Measurements from ENCODE around the gene GSTA3. TPM values are rescaled to one million over a fixed set of nuclear protein-coding genes. Genes with fewer than 3 reads are reported as not detected.

Gene GSTA3
- total and polyA plus RNA-seq, 4 donors = 1.1 to 5.8 (median 2.4) TPM

DNA sequence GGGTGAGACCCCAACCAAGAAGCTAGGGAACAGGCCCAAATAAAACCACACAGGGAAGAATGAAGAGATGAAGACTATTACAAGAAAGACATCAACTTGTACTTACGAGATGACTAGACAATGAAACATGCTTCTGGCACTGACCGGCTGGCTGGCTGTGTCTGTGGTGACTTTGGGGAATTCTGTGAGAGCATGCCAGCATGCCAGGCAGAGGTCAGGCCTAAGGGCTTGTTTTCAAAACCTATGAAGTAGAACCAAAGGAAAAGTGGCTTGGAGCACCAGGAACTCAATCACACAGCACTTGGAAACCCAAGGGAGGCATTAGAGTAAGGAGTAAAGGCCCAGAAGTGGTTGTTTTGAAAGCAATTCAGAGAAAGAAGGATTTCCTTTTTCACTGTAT lies 28.4 kb upstream of the GSTA3 start:
- H3K27me3 ChIP-seq (ENCODE audit: control insufficient read depth in 3 of 3, insufficient read depth in 3 of 3, low read length in 2 of 3) = no peaks in the 10 kb centered on the region
- WGBS, 2 donors = 75 to 85% methylated on average over 2 of the region's 2 CpGs
- no peak overlapping the region for H3K4me3 ChIP-seq
- ATAC-seq (ENCODE audit: insufficient read depth, low FRiP score) = no peak
- H3K9me3 ChIP-seq (ENCODE audit: control insufficient read depth in 4 of 4, insufficient read depth in 3 of 4, low read length in 3 of 4) = no peaks in the 10 kb centered on the region
- H3K27ac ChIP-seq (ENCODE audit: low read depth in 1 of 2, low read length in 1 of 2) = no peak overlapping the region
- no peak for DNase-seq
- no peaks in the 10 kb centered on the region for H3K4me1 ChIP-seq (ENCODE audit: control insufficient read depth in 5 of 5, insufficient read depth in 5 of 5, low read length in 5 of 5)
- H3K36me3 ChIP-seq (ENCODE audit: control insufficient read depth in 4 of 4, insufficient read depth in 4 of 4, low read length in 4 of 4) = no peaks in the 10 kb centered on the region
- H3K9ac ChIP-seq (ENCODE audit: insufficient read depth in 1 of 2, low read length in 2 of 2) = no peak overlapping the region
- TF ChIP-seq, protein P1, sequence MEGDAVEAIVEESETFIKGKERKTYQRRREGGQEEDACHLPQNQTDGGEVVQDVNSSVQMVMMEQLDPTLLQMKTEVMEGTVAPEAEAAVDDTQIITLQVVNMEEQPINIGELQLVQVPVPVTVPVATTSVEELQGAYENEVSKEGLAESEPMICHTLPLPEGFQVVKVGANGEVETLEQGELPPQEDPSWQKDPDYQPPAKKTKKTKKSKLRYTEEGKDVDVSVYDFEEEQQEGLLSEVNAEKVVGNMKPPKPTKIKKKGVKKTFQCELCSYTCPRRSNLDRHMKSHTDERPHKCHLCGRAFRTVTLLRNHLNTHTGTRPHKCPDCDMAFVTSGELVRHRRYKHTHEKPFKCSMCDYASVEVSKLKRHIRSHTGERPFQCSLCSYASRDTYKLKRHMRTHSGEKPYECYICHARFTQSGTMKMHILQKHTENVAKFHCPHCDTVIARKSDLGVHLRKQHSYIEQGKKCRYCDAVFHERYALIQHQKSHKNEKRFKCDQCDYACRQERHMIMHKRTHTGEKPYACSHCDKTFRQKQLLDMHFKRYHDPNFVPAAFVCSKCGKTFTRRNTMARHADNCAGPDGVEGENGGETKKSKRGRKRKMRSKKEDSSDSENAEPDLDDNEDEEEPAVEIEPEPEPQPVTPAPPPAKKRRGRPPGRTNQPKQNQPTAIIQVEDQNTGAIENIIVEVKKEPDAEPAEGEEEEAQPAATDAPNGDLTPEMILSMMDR (IDR thresholded peaks at IDR 0.05; ENCODE audit: control extremely low read depth, extremely low read depth) = no peak

DNA sequence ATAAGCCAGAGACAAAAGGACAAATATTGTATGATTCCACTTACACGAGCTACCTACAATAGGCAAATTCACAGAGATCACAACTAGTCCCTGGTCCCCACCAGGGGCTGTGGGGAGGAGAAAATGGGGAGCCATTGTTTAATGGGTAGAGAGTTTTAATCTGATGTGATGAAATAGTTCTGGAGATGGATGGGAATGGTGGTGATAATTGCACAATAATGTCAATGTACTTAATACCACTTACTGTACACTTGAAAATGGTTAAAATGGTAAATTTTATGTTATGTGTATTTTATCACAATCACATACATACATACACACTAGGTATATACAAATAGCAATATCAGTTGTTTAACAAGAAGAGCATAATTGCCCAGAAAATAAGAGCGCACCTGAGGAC lies 24.3 kb upstream of the GSTA3 start:
- no peak for ATAC-seq (ENCODE audit: insufficient read depth, low FRiP score)
- no peaks in the 10 kb centered on the region for H3K9me3 ChIP-seq (ENCODE audit: control insufficient read depth in 4 of 4, insufficient read depth in 3 of 4, low read length in 3 of 4)
- H3K4me3 ChIP-seq = no peak overlapping the region
- no peaks in the 10 kb centered on the region for H3K27me3 ChIP-seq (ENCODE audit: control insufficient read depth in 3 of 3, insufficient read depth in 3 of 3, low read length in 2 of 3)
- 86 to 96% methylated on average over 2 of the region's 2 CpGs for WGBS, 2 donors
- H3K4me1 ChIP-seq (ENCODE audit: control insufficient read depth in 5 of 5, insufficient read depth in 5 of 5, low read length in 5 of 5) = peaks cover 0 to 14% (median 0%) of the 10 kb centered on the region in 5 donors
- no peak overlapping the region for H3K9ac ChIP-seq (ENCODE audit: insufficient read depth in 1 of 2, low read length in 2 of 2)
- TF ChIP-seq, protein P1 (IDR thresholded peaks at IDR 0.05; ENCODE audit: control extremely low read depth, extremely low read depth) = no peak
- H3K36me3 ChIP-seq (ENCODE audit: control insufficient read depth in 4 of 4, insufficient read depth in 4 of 4, low read length in 4 of 4) = no peaks in the 10 kb centered on the region
- no peak for DNase-seq
- no peak overlapping the region for H3K27ac ChIP-seq (ENCODE audit: low read depth in 1 of 2, low read length in 1 of 2)

DNA sequence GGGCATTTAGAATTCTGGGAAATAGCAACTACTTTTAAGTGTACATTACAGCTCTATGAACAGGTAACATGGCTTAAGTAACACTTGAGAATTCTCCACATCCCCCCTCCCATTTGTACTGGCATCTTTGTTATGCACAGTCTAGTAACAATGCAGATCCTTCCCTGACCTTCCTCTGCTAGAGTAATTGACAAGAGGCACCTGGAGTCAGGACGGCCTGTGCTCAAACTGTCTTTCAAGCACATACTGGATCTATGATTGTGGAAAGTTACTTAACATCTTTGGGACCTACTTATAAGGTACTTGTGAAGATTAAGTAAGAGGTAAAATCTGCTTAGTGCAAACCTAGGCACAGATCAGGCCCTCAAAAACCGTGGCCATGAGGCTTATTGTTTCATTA lies 21.9 kb upstream of the GSTA3 start:
- 56 to 68% methylated on average over 2 of the region's 2 CpGs for WGBS, 2 donors
- no peak overlapping the region for H3K9ac ChIP-seq (ENCODE audit: insufficient read depth in 1 of 2, low read length in 2 of 2)
- H3K36me3 ChIP-seq (ENCODE audit: control insufficient read depth in 4 of 4, insufficient read depth in 4 of 4, low read length in 4 of 4) = no peaks in the 10 kb centered on the region
- H3K27me3 ChIP-seq (ENCODE audit: control insufficient read depth in 3 of 3, insufficient read depth in 3 of 3, low read length in 2 of 3) = no peaks in the 10 kb centered on the region
- peaks cover 0 to 14% (median under 1%) of the 10 kb centered on the region in 5 donors for H3K4me1 ChIP-seq (ENCODE audit: control insufficient read depth in 5 of 5, insufficient read depth in 5 of 5, low read length in 5 of 5)
- peak in 1 of 3 donors; percentile 30 for DNase-seq
- TF ChIP-seq, protein P1 (IDR thresholded peaks at IDR 0.05; ENCODE audit: control extremely low read depth, extremely low read depth) = no peak
- H3K27ac ChIP-seq (ENCODE audit: low read depth in 1 of 2, low read length in 1 of 2) = no peak overlapping the region
- H3K4me3 ChIP-seq = no peak overlapping the region
- no peaks in the 10 kb centered on the region for H3K9me3 ChIP-seq (ENCODE audit: control insufficient read depth in 4 of 4, insufficient read depth in 3 of 4, low read length in 3 of 4)
- peak; percentile 74 for ATAC-seq (ENCODE audit: insufficient read depth, low FRiP score)
